Stimulated activated CD4-positive, alpha-beta T cell treated with anti-CD3 and anti-CD28 coated beads, Interleukin-1b, Interleukin-23, amount 100 ng/mL, for 4 hours (primary cell): ENCODE data around the gene SETD6.
A peak's percentile ranks its signal among the peaks of the same experiment; 100 is the strongest.

ENCODE experiments used
- DNase-seq, 2 donors: peaks; one replicate each; pipeline ENCODE4 v3.0.0-alpha.2; 2020; ENCODE audit warnings: low read depth in 2 of 2

Gene SETD6

GRCh38 chr16:58507963-58508670, 7.2 kb upstream of the SETD6 start:
- DNase-seq: no peak

DNA sequence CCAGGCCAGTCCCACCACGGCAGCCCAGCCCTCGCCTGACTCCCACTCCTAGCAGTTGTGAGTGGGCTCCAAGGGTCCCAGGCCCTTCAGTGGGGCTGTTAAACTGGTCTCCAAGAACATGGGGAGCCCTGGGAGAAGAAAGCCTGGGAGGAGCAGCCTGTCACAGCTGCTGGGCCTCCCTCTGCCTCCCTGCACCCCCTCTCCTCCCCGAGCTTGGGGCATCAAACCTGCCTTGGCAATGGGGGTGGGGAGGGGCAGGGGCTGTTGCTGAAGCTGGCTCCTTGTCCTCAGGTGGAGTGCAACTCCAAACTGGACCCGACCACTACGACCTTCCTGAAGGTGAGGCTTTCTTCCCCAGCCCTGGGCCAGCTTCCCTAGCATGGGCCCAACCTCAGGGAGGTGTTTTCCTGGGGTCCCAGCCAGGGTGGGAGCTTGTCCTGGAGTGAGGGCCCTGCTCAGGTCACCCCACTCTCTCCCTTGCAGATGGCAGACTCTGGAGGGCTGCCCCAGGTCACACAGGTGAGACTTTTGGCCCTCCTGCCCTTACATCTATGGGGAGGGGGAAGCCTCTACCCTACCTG, 6.6 kb upstream of the SETD6 start:
- no peak for DNase-seq

DNA sequence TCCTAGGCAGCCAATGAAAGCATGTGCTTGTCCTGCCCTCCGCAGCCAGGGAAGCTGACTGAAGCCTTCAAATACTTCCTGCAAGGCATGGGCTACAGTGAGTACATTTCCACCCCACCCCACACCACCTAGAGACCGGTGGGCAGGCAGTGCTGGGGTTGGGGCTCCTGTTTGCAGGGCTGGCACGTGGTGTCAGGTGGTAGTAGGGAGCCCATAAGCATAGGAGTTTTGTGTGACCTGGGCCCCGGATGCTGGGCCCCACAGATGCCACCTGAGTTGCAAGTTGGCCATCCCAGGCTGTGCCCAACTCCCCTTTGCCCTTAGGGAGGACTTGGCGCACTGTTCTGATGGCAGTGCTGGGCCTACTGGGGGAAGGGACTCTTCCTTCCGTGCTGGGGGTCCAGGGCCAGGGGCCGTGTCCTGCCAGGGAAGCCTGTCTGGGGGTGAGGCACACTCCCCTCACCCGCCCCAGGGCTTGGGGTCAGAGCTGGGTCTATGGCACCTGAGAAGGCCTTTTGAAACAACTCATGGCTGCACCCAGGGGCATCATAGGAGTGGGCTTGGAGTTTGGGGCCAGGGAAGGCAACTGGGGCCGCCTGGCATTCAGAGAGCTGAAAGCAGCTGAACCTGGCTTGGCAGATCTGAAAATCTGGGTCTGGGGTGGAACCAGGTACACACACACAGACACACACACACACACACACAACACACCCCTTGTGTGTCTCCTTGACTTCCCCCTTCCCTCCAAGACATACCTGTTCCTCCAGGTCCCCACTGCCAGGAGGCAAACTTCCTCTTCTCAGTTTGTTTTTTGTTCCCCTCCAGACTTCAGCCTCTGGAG, 5.8 kb upstream of the SETD6 start:
- no peak for DNase-seq

GRCh38 chr16:58510097-58510775, 5.1 kb upstream of the SETD6 start:
- DNase-seq: no peak

DNA sequence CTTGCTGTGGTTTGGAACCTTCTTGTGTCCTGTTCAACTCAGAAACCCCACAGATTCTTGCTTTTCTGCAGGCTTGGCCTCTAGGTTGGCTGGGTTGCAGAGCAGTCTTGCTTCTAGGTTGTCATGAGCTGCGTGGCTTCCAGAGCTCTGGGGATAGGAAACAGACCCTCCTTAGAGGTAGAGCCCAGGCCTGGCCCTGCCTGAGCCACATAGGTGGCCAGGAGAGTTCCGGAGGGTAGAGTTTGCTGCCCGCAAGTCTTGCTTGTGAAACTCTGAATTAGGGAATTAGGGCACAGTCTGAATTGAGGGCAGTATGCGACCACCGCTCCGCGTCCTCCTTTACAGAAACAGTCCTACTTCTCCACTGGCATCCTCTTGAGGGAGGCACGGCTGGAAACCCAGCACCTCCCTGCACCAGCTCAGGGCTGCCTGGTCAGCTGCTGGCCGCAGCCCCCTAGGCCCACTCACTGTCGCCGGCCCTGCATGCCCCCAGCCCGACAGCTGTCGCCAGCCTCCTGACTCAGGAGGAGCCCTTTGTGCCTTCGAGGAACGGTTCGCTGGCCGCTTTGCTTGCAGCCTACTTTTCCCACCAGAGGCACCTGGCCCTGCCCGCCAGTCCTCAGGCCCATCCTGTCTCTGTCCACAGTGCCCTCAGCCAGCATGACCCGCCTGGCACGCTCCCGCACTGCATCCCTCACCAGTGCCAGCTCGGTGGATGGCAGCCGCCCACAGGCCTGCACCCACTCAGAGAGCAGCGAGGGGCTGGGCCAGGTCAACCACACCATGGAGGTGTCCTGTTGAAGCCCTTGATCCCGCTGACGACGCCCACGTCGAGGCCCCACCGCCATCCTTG, 4.3 kb upstream of the SETD6 start:
- no peak for DNase-seq

GRCh38 chr16:58511933-58512815, 3.1 kb upstream of the SETD6 start:
- peak; percentile 87 for DNase-seq

GRCh38 chr16:58513874-58514273, 1.4 kb upstream of the SETD6 start:
- no peak for DNase-seq

DNA sequence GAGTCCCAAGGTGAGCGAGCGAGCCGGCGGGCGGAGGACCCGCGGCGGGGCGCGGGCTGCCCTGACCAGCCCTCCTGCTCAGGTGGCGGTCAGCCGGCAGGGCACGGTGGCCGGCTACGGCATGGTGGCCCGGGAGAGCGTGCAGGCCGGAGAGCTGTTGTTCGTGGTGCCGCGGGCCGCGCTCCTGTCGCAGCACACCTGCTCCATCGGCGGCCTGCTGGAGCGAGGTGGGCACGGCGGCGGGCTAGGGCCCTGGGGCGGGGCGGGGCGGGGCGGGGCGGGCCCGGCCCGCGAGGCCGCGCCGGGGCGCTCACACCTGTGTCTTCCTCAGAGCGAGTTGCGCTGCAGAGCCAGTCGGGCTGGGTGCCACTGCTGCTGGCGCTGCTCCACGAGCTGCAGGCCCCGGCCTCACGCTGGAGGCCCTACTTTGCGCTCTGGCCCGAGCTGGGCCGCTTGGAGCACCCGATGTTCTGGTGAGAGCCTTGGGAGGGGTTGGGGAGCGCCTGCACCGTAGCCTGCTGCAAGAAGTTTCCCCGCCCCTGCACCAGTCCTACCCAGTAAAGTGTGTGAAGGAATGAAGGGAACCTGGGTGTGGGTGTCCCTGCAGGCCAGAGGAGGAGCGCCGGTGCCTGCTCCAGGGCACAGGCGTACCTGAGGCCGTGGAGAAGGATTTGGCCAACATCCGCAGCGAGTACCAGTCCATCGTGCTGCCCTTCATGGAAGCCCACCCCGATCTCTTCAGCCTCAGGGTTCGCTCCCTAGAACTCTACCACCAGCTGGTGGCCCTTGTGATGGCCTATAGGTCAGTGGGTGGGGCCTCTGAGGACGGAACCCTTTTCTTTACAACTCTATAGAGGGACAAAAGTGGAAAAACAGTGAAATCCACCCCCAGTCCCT, 802 bp downstream of the SETD6 start:
- DNase-seq: peak; percentile 18 to 49

GRCh38 chr16:58516768-58517107, 1.4 kb downstream of the SETD6 start:
- no peak for DNase-seq

GRCh38 chr16:58518083-58518979, 3.0 kb downstream of the SETD6 start:
- no peak for DNase-seq

DNA sequence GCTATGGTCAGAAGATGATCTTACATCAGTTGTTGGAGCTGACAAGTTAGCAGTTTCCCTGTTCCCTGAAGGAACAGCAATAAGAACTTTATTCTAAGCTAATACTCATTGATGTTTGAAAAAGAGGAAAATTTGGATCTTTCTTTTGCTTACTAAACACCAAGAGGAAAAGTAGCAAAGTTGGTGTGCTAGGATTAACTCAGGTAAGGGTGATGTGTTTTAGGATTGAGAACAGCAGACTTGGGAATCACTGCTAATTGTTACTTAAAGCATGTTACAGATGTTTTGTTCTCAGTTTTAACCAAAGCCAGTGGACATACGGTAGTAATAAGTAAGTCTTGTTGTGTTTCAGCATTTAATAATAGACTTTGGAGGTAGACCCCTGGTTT, 3.7 kb downstream of the SETD6 start:
- DNase-seq: no peak

DNA sequence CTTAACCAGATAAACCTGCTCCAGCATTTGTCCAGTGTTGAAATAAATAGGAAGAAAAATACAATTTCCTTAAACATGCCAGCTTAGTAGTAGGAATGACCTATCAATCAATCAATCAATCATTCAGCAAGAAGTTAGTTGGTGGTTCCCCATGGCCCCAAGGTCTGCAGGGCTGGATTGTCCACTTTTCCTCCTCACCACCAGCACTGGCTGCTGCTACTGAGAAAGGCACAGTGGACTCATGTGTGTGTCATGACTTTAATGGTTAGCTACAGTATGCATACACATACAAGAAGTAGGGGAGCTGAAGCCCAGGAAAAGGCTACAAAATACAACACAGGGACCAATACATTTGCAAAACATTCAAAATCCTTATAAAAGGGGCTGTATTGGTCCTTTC, 4.4 kb downstream of the SETD6 start:
- no peak for DNase-seq

DNA sequence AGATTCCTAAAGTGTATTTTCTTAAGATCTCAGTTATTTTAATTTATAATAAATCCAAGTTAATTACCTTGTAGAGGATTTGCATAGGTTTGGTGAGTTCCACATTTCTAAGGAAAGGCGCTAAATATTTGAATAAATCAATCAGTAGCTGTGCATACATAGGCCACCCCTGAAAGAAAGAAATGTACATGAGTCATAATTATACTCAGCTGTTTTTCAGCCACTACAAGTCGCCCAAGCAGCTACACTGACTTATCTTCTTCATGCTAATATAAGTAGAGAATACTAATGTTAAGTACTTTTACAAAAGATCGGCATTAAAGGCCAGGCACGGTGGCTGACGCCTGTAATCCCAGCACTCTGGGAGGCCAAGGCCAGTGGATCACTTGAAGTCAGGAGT, 14.9 kb downstream of the SETD6 start:
- DNase-seq: no peak

- no peak for DNase-seq
Measured at GRCh38 chr16:58532414-58532813, 17.1 kb downstream of the SETD6 start.

DNA sequence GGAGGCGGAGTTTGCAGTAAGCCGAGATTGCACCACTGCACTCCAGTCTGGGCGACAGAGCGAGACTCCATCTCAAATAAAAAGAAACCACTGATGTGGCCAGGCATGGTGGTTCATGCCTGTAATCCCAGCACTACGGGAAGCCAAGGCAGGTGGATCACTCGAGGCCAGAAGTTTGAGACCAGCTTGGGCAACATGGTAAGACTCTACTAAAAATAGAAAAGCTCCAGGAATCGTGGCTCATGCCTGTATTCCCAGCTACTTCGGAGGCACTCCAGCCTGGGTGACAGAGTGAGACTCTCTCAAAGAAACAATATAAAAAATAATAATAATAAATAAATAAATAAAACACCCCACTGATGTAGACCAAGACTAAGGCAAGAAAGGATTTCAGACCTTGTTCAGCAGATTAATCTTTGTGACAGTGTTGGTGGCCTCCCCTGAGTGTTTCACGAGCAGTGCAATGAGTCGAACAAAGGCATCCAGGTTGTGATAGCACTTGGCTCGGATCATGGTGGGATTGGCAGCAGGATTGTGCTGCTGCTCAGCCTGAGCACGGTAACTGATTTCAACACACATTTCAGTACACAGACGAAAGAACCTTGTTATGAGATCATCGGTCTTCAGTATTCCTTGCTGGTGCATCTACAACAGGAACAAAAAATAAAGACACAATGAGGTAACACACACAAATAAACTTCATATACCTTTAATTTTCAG, 18.6 kb downstream of the SETD6 start:
- no peak for DNase-seq

GRCh38 chr16:58535100-58535499, 19.8 kb downstream of the SETD6 start:
- no peak for DNase-seq

GRCh38 chr16:58536278-58536677, 21.0 kb downstream of the SETD6 start:
- no peak for DNase-seq
